GM12878 (cell line): ENCODE measurements around the gene IL17RE. TPM values are rescaled to one million over a fixed set of nuclear protein-coding genes. Genes with fewer than 3 reads are reported as not detected.

ENCODE experiments used
- BHLHE40 ChIP-seq, 2 experiments: fragments of 450-650 bp in 1 of 2; IDR thresholded peaks; 2 replicates each; pipeline ENCODE4 v1.6.1; 2011 to 2017; ENCODE audit warnings: low read depth in 2 of 2, borderline replicate concordance in 1 of 2, improper control_type of control experiment in 1 of 2, low read length in 1 of 2, mild to moderate bottlenecking in 1 of 2
- MEF2B ChIP-seq: fragments of 450-650 bp; IDR thresholded peaks from 2 replicates; pipeline ENCODE4 v1.6.1; 2018; ENCODE audit warnings: mild to moderate bottlenecking, moderate library complexity; ENCODE audit not compliant: partially characterized antibody, poor library complexity, severe bottlenecking
- NFXL1 ChIP-seq: fragments of 450-650 bp; IDR thresholded peaks from 2 replicates; pipeline ENCODE4 v1.6.1; 2017; ENCODE audit warnings: antibody characterized with exemption, mild to moderate bottlenecking, borderline replicate concordance
- NR2F1 ChIP-seq: fragments of 450-650 bp; conservative IDR thresholded peaks from 2 replicates; pipeline ENCODE4 v1.6.1; 2017; ENCODE audit warnings: mild to moderate bottlenecking
- RCOR1 ChIP-seq: conservative IDR thresholded peaks from 2 replicates; pipeline ENCODE4 v1.6.1; 2012; ENCODE audit warnings: low read depth, low read length, improper control_type of control experiment
- RUNX3 ChIP-seq: IDR thresholded peaks from 2 replicates; pipeline ENCODE4 v1.6.1; 2012; ENCODE audit warnings: low read length, inconsistent platforms
- SMARCA5 ChIP-seq: fragments of 450-650 bp; IDR thresholded peaks from 2 replicates; pipeline ENCODE4 v1.6.1; 2017; ENCODE audit warnings: mild to moderate bottlenecking
- SMC3 ChIP-seq: IDR thresholded peaks from 2 replicates; pipeline ENCODE4 v1.6.1; 2011; ENCODE audit warnings: low read length, improper control_type of control experiment, borderline replicate concordance
- SP1 ChIP-seq: IDR thresholded peaks from one replicate; pipeline ENCODE4 v1.6.1; 2011; ENCODE audit warnings: low read depth, low read length
- polyA plus RNA-seq, 11 experiments: library from polyadenylated mRNA; depleted of rRNA in 4 of 11; unstranded in 6 of 11; stranded (reverse) in 5 of 11; fragments of >200 nt; fragmentation: Nextera tagmentation in 4 of 11; fragmentation: Illumina TruSeq in 1 of 11; extraction: Ambion mirVana in 4 of 11; extraction: Trizol in 1 of 11; gene quantifications; 1 replicate in 1 of 11; 2 replicates in 10 of 11; pipeline versions ENCODE4 v1.2.1 to v1.2.3, GENCODE V29; 2011 to 2016; ENCODE audit warnings: inconsistent platforms in 2 of 11, missing spikeins in 2 of 11, low read depth in 1 of 11
- total RNA-seq, 4 experiments: library from RNA; depleted of rRNA in 3 of 4; stranded (reverse); fragments of >200 nt in 3 of 4; fragmentation: Illumina TruSeq in 1 of 4; extraction: Trizol in 1 of 4; gene quantifications; 2 replicates each; pipeline versions ENCODE4 v1.2.1 to v1.2.3, GENCODE V29; 2013 to 2021
- TF ChIP-seq, protein P1 (sequence below): fragments of 450-650 bp; IDR thresholded peaks from 2 replicates; pipeline ENCODE4 v1.6.1; 2017; ENCODE audit warnings: mild to moderate bottlenecking, low read depth, inconsistent platforms; ENCODE audit not compliant: poor library complexity, severe bottlenecking
- TF ChIP-seq, protein P2 (sequence below): fragments of 450-650 bp; IDR thresholded peaks from 2 replicates; pipeline ENCODE4 v1.6.1; 2017; ENCODE audit warnings: mild to moderate bottlenecking, moderate library complexity
- TF ChIP-seq, protein P3 (sequence below): IDR thresholded peaks from 2 replicates; pipeline ENCODE4 v1.6.1; 2011; ENCODE audit warnings: mild to moderate bottlenecking, low read depth, low read length, moderate library complexity; ENCODE audit not compliant: insufficient replicate concordance

Gene IL17RE
- total and polyA plus RNA-seq, 10 of the 15 experiments (the other 5 are each of a cell fraction or from before 2014, with no cell fraction given): 0.04 to 0.51 (median 0.12) TPM; not detected in 2

DNA sequence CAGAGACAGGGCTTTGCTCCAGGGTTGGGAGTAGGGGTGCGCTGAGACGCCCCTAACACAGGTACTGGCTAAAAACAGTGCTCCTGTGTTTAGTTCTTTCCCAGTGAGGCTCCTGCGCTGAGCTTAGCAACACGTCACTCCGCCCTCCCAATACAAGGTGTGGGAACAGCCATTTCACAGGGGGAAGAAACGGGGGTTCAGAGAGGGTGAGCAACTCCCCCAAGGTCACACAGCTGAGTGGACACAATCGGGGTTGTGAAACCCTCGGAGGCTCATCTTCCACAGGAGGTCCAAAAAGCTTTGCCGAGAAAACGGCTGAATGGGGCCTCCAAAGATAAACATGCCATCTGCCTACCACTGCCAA, 48.9 kb downstream of the IL17RE start (continued):
- TF ChIP-seq, protein P1, sequence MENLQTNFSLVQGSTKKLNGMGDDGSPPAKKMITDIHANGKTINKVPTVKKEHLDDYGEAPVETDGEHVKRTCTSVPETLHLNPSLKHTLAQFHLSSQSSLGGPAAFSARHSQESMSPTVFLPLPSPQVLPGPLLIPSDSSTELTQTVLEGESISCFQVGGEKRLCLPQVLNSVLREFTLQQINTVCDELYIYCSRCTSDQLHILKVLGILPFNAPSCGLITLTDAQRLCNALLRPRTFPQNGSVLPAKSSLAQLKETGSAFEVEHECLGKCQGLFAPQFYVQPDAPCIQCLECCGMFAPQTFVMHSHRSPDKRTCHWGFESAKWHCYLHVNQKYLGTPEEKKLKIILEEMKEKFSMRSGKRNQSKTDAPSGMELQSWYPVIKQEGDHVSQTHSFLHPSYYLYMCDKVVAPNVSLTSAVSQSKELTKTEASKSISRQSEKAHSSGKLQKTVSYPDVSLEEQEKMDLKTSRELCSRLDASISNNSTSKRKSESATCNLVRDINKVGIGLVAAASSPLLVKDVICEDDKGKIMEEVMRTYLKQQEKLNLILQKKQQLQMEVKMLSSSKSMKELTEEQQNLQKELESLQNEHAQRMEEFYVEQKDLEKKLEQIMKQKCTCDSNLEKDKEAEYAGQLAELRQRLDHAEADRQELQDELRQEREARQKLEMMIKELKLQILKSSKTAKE: no peak
- TF ChIP-seq, protein P2, sequence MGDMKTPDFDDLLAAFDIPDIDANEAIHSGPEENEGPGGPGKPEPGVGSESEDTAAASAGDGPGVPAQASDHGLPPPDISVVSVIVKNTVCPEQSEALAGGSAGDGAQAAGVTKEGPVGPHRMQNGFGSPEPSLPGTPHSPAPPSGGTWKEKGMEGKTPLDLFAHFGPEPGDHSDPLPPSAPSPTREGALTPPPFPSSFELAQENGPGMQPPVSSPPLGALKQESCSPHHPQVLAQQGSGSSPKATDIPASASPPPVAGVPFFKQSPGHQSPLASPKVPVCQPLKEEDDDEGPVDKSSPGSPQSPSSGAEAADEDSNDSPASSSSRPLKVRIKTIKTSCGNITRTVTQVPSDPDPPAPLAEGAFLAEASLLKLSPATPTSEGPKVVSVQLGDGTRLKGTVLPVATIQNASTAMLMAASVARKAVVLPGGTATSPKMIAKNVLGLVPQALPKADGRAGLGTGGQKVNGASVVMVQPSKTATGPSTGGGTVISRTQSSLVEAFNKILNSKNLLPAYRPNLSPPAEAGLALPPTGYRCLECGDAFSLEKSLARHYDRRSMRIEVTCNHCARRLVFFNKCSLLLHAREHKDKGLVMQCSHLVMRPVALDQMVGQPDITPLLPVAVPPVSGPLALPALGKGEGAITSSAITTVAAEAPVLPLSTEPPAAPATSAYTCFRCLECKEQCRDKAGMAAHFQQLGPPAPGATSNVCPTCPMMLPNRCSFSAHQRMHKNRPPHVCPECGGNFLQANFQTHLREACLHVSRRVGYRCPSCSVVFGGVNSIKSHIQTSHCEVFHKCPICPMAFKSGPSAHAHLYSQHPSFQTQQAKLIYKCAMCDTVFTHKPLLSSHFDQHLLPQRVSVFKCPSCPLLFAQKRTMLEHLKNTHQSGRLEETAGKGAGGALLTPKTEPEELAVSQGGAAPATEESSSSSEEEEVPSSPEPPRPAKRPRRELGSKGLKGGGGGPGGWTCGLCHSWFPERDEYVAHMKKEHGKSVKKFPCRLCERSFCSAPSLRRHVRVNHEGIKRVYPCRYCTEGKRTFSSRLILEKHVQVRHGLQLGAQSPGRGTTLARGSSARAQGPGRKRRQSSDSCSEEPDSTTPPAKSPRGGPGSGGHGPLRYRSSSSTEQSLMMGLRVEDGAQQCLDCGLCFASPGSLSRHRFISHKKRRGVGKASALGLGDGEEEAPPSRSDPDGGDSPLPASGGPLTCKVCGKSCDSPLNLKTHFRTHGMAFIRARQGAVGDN: no peak
- peak; percentile 97 for TF ChIP-seq SMARCA5
- TF ChIP-seq NR2F1: no peak
- no peak for TF ChIP-seq MEF2B
- no peak for TF ChIP-seq SP1
- TF ChIP-seq, protein P3, sequence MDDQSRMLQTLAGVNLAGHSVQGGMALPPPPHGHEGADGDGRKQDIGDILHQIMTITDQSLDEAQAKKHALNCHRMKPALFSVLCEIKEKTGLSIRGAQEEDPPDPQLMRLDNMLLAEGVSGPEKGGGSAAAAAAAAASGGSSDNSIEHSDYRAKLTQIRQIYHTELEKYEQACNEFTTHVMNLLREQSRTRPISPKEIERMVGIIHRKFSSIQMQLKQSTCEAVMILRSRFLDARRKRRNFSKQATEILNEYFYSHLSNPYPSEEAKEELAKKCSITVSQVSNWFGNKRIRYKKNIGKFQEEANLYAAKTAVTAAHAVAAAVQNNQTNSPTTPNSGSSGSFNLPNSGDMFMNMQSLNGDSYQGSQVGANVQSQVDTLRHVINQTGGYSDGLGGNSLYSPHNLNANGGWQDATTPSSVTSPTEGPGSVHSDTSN: no peak
- no peak for TF ChIP-seq RUNX3
- TF ChIP-seq NFXL1: peak; percentile 94
- TF ChIP-seq RCOR1: no peak
- no peak for TF ChIP-seq BHLHE40 (IDR thresholded peaks at IDR 0.05; ENCODE audit: borderline replicate concordance in 1 of 2, low read depth in 2 of 2, low read length in 1 of 2)
- TF ChIP-seq SMC3: no peak
